Epithelial cell of esophagus (primary cell): ENCODE results near the gene TMTC1.
"Not testable (repeated sequence)": the region's sequence is repeated elsewhere in the genome, so short reads cannot be mapped to it uniquely, and the experiment has no call there.

Experiments
- DNase-seq: peaks from one replicate; pipeline ENCODE4 v3.0.0; 2010; ENCODE audit warnings: low read depth
- H3K4me3 ChIP-seq: 2 replicates; pipeline ENCODE4 v1.5.1; 2011; ENCODE audit warnings: mild to moderate bottlenecking, low read length, control low read depth
- CTCF ChIP-seq: IDR thresholded peaks from 2 replicates; pipeline ENCODE4 v1.5.1; 2011; ENCODE audit warnings: low read depth, mild to moderate bottlenecking, low read length, control low read depth, inconsistent platforms; ENCODE audit not compliant: insufficient read depth; ENCODE audit errors: missing control alignments

TMTC1 gene

GRCh38 chr12:29783773-29784666 is at the start of gene TMTC1:
TMTC1 (minus strand) TSS chr12:29783942; CDS start chr12:29783751, 191 bp downstream.
- DNase-seq: peak; percentile 65
- peak within 1 kb of the TSS; percentile 58 for H3K4me3 ChIP-seq
- no peak for TF ChIP-seq CTCF

GRCh38 chr12:29831173-29831572 is 47.4 kb upstream of the TMTC1 start:
- no peak for TF ChIP-seq CTCF
- DNase-seq: no peak
- no peak overlapping the region for H3K4me3 ChIP-seq

GRCh38 chr12:29830391-29830790 is 46.6 kb upstream of the TMTC1 start:
- no peak overlapping the region for H3K4me3 ChIP-seq
- TF ChIP-seq CTCF: no peak
- DNase-seq: no peak

- DNase-seq: no peak
- no peak for TF ChIP-seq CTCF
- H3K4me3 ChIP-seq: no peak overlapping the region
Measured at GRCh38 chr12:29818916-29819623, 35.3 kb upstream of the TMTC1 start.

DNA sequence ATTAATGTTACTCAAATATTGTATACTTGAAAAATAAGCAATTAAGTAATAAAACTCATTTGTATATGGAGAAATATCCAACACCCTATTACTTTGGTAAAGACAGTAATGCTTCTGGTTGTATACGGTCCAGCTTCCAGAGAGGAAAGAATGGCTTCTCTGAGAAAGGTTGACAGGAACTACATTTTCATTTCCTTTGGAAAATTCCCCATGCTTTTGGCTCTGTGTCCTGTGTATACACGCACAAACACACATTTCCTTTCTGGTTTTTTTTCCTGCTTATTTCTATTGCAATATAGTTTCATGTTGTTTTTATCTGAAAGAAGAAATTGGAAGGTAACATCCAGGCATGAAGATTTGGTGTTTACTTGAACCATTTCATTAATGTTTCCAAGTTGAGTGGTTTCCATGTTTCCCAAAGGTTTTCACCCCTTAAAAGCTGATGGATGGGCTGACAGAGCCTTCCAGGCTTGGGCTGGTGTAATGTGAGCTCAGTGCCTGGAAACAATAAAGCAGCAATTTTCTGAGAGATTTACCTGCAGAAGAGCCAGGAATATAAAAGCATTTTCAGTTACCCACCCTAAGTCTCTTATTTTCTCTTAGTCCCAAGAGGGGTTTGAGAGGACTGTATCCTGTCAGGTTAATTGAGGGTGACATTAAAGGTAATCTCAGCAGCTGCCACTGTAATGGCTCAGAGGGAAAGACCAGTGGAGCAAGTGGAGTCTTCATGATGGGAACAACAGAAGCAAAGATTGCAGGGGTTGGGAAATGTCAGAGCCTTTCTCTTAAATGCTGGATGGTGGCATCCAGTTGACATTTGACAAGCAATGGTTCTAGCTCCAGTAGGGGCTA is 33.4 kb upstream of the TMTC1 start:
- H3K4me3 ChIP-seq: no peak overlapping the region
- no peak for TF ChIP-seq CTCF
- DNase-seq: no peak

DNA sequence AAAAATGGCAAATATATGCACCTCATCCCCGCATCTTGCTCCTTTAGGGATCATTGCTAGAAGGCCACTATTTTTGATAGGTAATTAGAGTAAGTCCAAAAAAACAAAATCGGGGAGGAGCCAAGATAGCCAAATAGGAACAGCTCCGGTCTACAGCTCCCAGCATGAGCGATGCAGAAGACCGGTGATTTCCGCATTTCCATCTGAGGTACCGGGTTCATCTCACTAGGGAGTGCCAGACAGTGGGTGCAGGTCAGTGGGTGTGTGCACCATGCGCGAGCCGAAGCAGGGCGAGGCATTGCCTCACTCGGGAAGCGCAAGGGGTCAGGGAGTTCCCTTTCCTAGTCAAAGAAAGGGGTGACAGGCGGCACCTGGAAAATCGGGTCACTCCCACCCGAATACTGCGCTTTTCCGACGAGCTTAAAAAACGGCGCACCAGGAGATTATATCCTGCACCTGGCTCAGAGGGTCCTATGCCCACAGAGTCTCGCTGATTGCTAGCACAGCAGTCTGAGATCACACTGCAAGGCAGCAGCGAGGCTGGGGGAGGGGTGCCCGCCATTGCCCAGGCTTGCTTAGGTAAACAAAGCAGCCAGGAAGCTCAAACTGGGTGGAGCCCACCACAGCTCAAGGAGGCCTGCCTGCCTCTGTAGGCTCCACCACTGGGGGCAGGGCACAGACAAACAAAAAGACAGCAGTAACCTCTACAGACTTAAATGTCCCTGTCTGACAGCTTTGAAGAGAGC is 26.0 kb upstream of the TMTC1 start:
- DNase-seq, H3K4me3 ChIP-seq: not testable (repeated sequence)
